HEK293 (cell line): ENCODE results near the gene KPTN.

ENCODE experiments used
- BCL6B ChIP-seq: fragments of 450-650 bp; formaldehyde crosslinking; IDR thresholded peaks from 2 replicates; pipeline ENCODE4 v1.5.1; 2017; ENCODE audit warnings: missing biosample characterization, missing genetic modification characterization
- GLI4 ChIP-seq: fragments of 450-650 bp; formaldehyde crosslinking; IDR thresholded peaks from 2 replicates; pipeline ENCODE4 v1.5.1; 2016; ENCODE audit warnings: missing biosample characterization, missing genetic modification characterization
- GLIS2 ChIP-seq: fragments of 450-650 bp; formaldehyde crosslinking; IDR thresholded peaks from 2 replicates; pipeline ENCODE4 v1.5.1; 2016; ENCODE audit warnings: missing biosample characterization, missing genetic modification characterization
- ZBTB7A ChIP-seq: fragments of 450-650 bp; formaldehyde crosslinking; IDR thresholded peaks from 2 replicates; pipeline ENCODE4 v1.5.1; 2016; ENCODE audit warnings: low read depth, missing biosample characterization, missing genetic modification characterization
- ZNF114 ChIP-seq: fragments of 450-650 bp; formaldehyde crosslinking; IDR thresholded peaks from 2 replicates; pipeline ENCODE4 v1.5.0; 2017; ENCODE audit warnings: missing biosample characterization, missing genetic modification characterization
- ZNF16 ChIP-seq: fragments of 450-650 bp; formaldehyde crosslinking; IDR thresholded peaks from 2 replicates; pipeline ENCODE4 v1.5.1; 2016; ENCODE audit warnings: low read depth, missing biosample characterization, missing genetic modification characterization
- ZNF184 ChIP-seq: fragments of 450-650 bp; IDR thresholded peaks from 2 replicates; pipeline ENCODE4 v1.5.1; 2018; ENCODE audit warnings: missing biosample characterization, mild to moderate bottlenecking, missing genetic modification characterization
- ZNF202 ChIP-seq: fragments of 450-650 bp; formaldehyde crosslinking; IDR thresholded peaks from 2 replicates; pipeline ENCODE4 v1.5.1; 2016; ENCODE audit warnings: missing biosample characterization, missing genetic modification characterization, borderline replicate concordance
- ZNF223 ChIP-seq: fragments of 450-650 bp; formaldehyde crosslinking; IDR thresholded peaks from 2 replicates; pipeline ENCODE4 v1.5.1; 2016; ENCODE audit warnings: missing biosample characterization, missing genetic modification characterization
- ZNF292 ChIP-seq: fragments of 450-650 bp; formaldehyde crosslinking; IDR thresholded peaks from 2 replicates; pipeline ENCODE4 v1.5.1; 2016; ENCODE audit warnings: low read depth, missing biosample characterization, missing genetic modification characterization, borderline replicate concordance
- ZNF37A ChIP-seq: fragments of 450-650 bp; IDR thresholded peaks from 2 replicates; pipeline ENCODE4 v1.5.1; 2018; ENCODE audit warnings: missing biosample characterization, missing genetic modification characterization
- ZNF398 ChIP-seq: fragments of 450-650 bp; formaldehyde crosslinking; IDR thresholded peaks from 2 replicates; pipeline ENCODE4 v1.5.1; 2017; ENCODE audit warnings: missing biosample characterization, missing genetic modification characterization
- ZNF433 ChIP-seq: fragments of 450-650 bp; formaldehyde crosslinking; IDR thresholded peaks from 2 replicates; pipeline ENCODE4 v1.5.1; 2016; ENCODE audit warnings: missing biosample characterization, missing genetic modification characterization, low read depth
- ZNF501 ChIP-seq: fragments of 450-650 bp; formaldehyde crosslinking; IDR thresholded peaks from 2 replicates; pipeline ENCODE4 v1.5.1; 2016; ENCODE audit warnings: missing biosample characterization, missing genetic modification characterization
- ZNF530 ChIP-seq: fragments of 450-650 bp; formaldehyde crosslinking; IDR thresholded peaks from 2 replicates; pipeline ENCODE4 v1.5.1; 2016; ENCODE audit warnings: low read depth, missing biosample characterization, missing genetic modification characterization
- ZNF549 ChIP-seq: fragments of 450-650 bp; IDR thresholded peaks from 2 replicates; pipeline ENCODE4 v1.5.1; 2018; ENCODE audit warnings: missing biosample characterization, missing genetic modification characterization, mild to moderate bottlenecking, inconsistent platforms, moderate library complexity
- ZNF561 ChIP-seq: fragments of 450-650 bp; IDR thresholded peaks from 2 replicates; pipeline ENCODE4 v1.5.1; 2018; ENCODE audit warnings: missing biosample characterization, missing genetic modification characterization, borderline replicate concordance
- ZNF626 ChIP-seq: fragments of 450-650 bp; sonication (Bioruptor Pico); formaldehyde crosslinking; IDR thresholded peaks from 2 replicates; pipeline ENCODE4 v1.5.1; 2018; ENCODE audit warnings: missing biosample characterization, missing genetic modification characterization, inconsistent platforms
- ZNF639 ChIP-seq: fragments of 450-650 bp; formaldehyde crosslinking; IDR thresholded peaks from 2 replicates; pipeline ENCODE4 v1.5.1; 2016; ENCODE audit warnings: missing biosample characterization, missing genetic modification characterization
- ZNF776 ChIP-seq: fragments of 450-650 bp; formaldehyde crosslinking; IDR thresholded peaks from 2 replicates; pipeline ENCODE4 v1.5.0; 2017; ENCODE audit warnings: missing biosample characterization, missing genetic modification characterization, borderline replicate concordance
- ZSCAN4 ChIP-seq: fragments of 450-650 bp; formaldehyde crosslinking; IDR thresholded peaks from 2 replicates; pipeline ENCODE4 v1.5.1; 2017; ENCODE audit warnings: missing biosample characterization, missing genetic modification characterization
- TF ChIP-seq, protein P1 (sequence below): fragments of 450-650 bp; formaldehyde crosslinking; IDR thresholded peaks from 2 replicates; pipeline ENCODE4 v1.5.1; 2016; ENCODE audit warnings: missing biosample characterization, missing genetic modification characterization, borderline replicate concordance
- TF ChIP-seq, protein P2 (sequence below): fragments of 450-650 bp; formaldehyde crosslinking; IDR thresholded peaks from 2 replicates; pipeline ENCODE4 v1.5.1; 2016; ENCODE audit warnings: missing biosample characterization, missing genetic modification characterization

The KPTN gene

GRCh38 chr19:47445937-47446402 is 38.0 kb downstream of the KPTN start (continued):
- TF ChIP-seq, protein P1, sequence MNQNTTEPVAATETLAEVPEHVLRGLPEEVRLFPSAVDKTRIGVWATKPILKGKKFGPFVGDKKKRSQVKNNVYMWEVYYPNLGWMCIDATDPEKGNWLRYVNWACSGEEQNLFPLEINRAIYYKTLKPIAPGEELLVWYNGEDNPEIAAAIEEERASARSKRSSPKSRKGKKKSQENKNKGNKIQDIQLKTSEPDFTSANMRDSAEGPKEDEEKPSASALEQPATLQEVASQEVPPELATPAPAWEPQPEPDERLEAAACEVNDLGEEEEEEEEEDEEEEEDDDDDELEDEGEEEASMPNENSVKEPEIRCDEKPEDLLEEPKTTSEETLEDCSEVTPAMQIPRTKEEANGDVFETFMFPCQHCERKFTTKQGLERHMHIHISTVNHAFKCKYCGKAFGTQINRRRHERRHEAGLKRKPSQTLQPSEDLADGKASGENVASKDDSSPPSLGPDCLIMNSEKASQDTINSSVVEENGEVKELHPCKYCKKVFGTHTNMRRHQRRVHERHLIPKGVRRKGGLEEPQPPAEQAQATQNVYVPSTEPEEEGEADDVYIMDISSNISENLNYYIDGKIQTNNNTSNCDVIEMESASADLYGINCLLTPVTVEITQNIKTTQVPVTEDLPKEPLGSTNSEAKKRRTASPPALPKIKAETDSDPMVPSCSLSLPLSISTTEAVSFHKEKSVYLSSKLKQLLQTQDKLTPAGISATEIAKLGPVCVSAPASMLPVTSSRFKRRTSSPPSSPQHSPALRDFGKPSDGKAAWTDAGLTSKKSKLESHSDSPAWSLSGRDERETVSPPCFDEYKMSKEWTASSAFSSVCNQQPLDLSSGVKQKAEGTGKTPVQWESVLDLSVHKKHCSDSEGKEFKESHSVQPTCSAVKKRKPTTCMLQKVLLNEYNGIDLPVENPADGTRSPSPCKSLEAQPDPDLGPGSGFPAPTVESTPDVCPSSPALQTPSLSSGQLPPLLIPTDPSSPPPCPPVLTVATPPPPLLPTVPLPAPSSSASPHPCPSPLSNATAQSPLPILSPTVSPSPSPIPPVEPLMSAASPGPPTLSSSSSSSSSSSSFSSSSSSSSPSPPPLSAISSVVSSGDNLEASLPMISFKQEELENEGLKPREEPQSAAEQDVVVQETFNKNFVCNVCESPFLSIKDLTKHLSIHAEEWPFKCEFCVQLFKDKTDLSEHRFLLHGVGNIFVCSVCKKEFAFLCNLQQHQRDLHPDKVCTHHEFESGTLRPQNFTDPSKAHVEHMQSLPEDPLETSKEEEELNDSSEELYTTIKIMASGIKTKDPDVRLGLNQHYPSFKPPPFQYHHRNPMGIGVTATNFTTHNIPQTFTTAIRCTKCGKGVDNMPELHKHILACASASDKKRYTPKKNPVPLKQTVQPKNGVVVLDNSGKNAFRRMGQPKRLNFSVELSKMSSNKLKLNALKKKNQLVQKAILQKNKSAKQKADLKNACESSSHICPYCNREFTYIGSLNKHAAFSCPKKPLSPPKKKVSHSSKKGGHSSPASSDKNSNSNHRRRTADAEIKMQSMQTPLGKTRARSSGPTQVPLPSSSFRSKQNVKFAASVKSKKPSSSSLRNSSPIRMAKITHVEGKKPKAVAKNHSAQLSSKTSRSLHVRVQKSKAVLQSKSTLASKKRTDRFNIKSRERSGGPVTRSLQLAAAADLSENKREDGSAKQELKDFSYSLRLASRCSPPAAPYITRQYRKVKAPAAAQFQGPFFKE (tag by site-specific recombination) = no peak
- no peak for TF ChIP-seq GLIS2
- TF ChIP-seq ZBTB7A = no peak
- no peak for TF ChIP-seq ZNF37A (tag by site-specific recombination)
- peak; percentile 86; the same call in 1 of the 2 replicates for TF ChIP-seq ZNF223
- TF ChIP-seq ZSCAN4 (tag by site-specific recombination) = no peak
- TF ChIP-seq ZNF501 (tag by site-specific recombination) = 0 out of 2 replicates have a peak, but pooled peaks have one; percentile 8
- TF ChIP-seq BCL6B = no peak
- no peak for TF ChIP-seq ZNF626 (tag by site-specific recombination)
- no peak for TF ChIP-seq ZNF776
- TF ChIP-seq ZNF114 (tag by site-specific recombination) = no peak
- no peak for TF ChIP-seq ZNF561 (tag by site-specific recombination)
- TF ChIP-seq, protein P2, sequence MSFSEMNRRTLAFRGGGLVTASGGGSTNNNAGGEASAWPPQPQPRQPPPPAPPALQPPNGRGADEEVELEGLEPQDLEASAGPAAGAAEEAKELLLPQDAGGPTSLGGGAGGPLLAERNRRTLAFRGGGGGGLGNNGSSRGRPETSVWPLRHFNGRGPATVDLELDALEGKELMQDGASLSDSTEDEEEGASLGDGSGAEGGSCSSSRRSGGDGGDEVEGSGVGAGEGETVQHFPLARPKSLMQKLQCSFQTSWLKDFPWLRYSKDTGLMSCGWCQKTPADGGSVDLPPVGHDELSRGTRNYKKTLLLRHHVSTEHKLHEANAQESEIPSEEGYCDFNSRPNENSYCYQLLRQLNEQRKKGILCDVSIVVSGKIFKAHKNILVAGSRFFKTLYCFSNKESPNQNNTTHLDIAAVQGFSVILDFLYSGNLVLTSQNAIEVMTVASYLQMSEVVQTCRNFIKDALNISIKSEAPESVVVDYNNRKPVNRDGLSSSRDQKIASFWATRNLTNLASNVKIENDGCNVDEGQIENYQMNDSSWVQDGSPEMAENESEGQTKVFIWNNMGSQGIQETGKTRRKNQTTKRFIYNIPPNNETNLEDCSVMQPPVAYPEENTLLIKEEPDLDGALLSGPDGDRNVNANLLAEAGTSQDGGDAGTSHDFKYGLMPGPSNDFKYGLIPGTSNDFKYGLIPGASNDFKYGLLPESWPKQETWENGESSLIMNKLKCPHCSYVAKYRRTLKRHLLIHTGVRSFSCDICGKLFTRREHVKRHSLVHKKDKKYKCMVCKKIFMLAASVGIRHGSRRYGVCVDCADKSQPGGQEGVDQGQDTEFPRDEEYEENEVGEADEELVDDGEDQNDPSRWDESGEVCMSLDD (tag by site-specific recombination) = 0 out of 2 replicates have a peak, but pooled peaks have one; percentile 35
- TF ChIP-seq ZNF202 = no peak
- peak; percentile 94 for TF ChIP-seq ZNF398 (tag by site-specific recombination)
- TF ChIP-seq ZNF530 (tag by site-specific recombination) = no peak
- TF ChIP-seq ZNF549 = no peak
- no peak for TF ChIP-seq ZNF433 (tag by site-specific recombination)
- TF ChIP-seq ZNF639 = no peak
- no peak for TF ChIP-seq ZNF184 (tag by site-specific recombination)
- TF ChIP-seq GLI4 (tag by site-specific recombination) = no peak
- TF ChIP-seq ZNF292 (tag by site-specific recombination) = no peak
- no peak for TF ChIP-seq ZNF16
